Endodermal cell (in vitro differentiated cells): ENCODE measurements around the gene ZCWPW1. TPM values are rescaled to one million over a fixed set of nuclear protein-coding genes. Genes with fewer than 3 reads are reported as not detected.

Experiments
- DNase-seq: peaks from one replicate; pipeline ENCODE4 v3.0.0-alpha.2; 2017
- H3K27ac ChIP-seq: 2 replicates; pipeline ENCODE4 v1.5.1; 2013; ENCODE audit warnings: mild to moderate bottlenecking, low read depth, low read length, moderate library complexity
- H3K27me3 ChIP-seq: 2 replicates; pipeline ENCODE4 v1.6.1; 2013; ENCODE audit warnings: mild to moderate bottlenecking, low read length, moderate library complexity; ENCODE audit not compliant: insufficient read depth, control insufficient read depth, poor library complexity, severe bottlenecking
- H3K36me3 ChIP-seq: 2 replicates; pipeline ENCODE4 v1.7.0; 2013; ENCODE audit warnings: mild to moderate bottlenecking, low read length, moderate library complexity; ENCODE audit not compliant: control insufficient read depth, insufficient read depth
- H3K4me1 ChIP-seq: one replicate; pipeline ENCODE4 v1.7.0; 2013; ENCODE audit warnings: low read length; ENCODE audit not compliant: control insufficient read depth, insufficient read depth
- H3K4me3 ChIP-seq: 2 replicates; pipeline ENCODE4 v1.5.1; 2013; ENCODE audit warnings: mild to moderate bottlenecking, low read length, moderate library complexity
- H3K9ac ChIP-seq: 2 replicates; pipeline ENCODE4 v1.6.1; 2013; ENCODE audit warnings: mild to moderate bottlenecking, low read length, moderate library complexity; ENCODE audit not compliant: poor library complexity, severe bottlenecking; ENCODE audit errors: extremely low read depth
- H3K9me3 ChIP-seq: 2 replicates; pipeline ENCODE4 v1.6.1; 2013; ENCODE audit warnings: mild to moderate bottlenecking, low read length, moderate library complexity; ENCODE audit not compliant: control insufficient read depth
- H3K27ac Mint-ChIP-seq: 2 replicates; pipeline ENCODE4 v1.8.0; 2020; ENCODE audit warnings: mixed read lengths
- H3K27me3 Mint-ChIP-seq: 2 replicates; pipeline ENCODE4 v1.8.0; 2021; ENCODE audit warnings: mild to moderate bottlenecking, mixed read lengths; ENCODE audit not compliant: insufficient read depth
- H3K36me3 Mint-ChIP-seq: 2 replicates; pipeline ENCODE4 v1.8.0; 2020; ENCODE audit warnings: low read depth, mixed read lengths
- H3K4me1 Mint-ChIP-seq: 2 replicates; pipeline ENCODE4 v1.8.0; 2020; ENCODE audit warnings: mixed read lengths
- H3K4me3 Mint-ChIP-seq: 2 replicates; pipeline ENCODE4 v1.8.0; 2020; ENCODE audit warnings: mild to moderate bottlenecking, moderate library complexity, mixed read lengths
- H3K9me3 Mint-ChIP-seq: 2 replicates; pipeline ENCODE4 v1.8.0; 2020; ENCODE audit warnings: mild to moderate bottlenecking, mixed read lengths
- CTCF ChIP-seq: fragments of 200-600 bp; sonication (generic); conservative IDR thresholded peaks from 2 replicates; pipeline ENCODE4 v1.5.0; 2021; ENCODE audit warnings: antibody characterized with exemption, mild to moderate bottlenecking
- WGBS, 2 experiments: methylation state at CpG; one replicate each; pipeline versions ENCODE4 v1.1.5 to v1.1.7; 2013; ENCODE audit warnings: missing lambda C conversion rate in 2 of 2, mixed read lengths in 1 of 2; ENCODE audit not compliant: insufficient coverage in 1 of 2, insufficient read length in 1 of 2; 5-methylcytosine and 5-hydroxymethylcytosine counted together
- total RNA-seq, 2 donors: library from RNA; stranded (reverse); fragmentation: NEBNext Ultra II Directional in 1 of 2; extraction: Animal tissue kit (Norgen Biotek cat#: 25700) in 1 of 2; gene quantifications; 2 replicates in 1 of 2; 3 replicates in 1 of 2; pipeline ENCODE4 v1.2.1, GENCODE V29; 2021

Gene ZCWPW1
- total RNA-seq, 2 donors from 2014 or later: 1.9 to 2.3 TPM

GRCh38 chr7:100433276-100433591 lies 4.7 kb upstream of the ZCWPW1 start:
- no peak for DNase-seq
- Mint-ChIP-seq H3K27me3 (peaks cover 1% of the 10 kb centered on the region), H3K36me3 (peaks cover 39% of the 10 kb centered on the region), H3K9me3 (no peaks in the 10 kb centered on the region), H3K4me3 (peak overlapping the region; percentile 89), H3K27ac (peak overlapping the region; percentile 91), H3K4me1 (peaks cover 43% of the 10 kb centered on the region)
- peaks cover 24% of the 10 kb centered on the region for H3K4me1 ChIP-seq
- H3K9ac ChIP-seq: no peak overlapping the region
- no peaks in the 10 kb centered on the region for H3K9me3 ChIP-seq
- no peak overlapping the region for H3K27ac ChIP-seq
- WGBS, 2 experiments: 87 to 100% methylated on average over 1 to 4 of the region's 4 CpGs
- no peak for TF ChIP-seq CTCF
- H3K4me3 ChIP-seq: peak overlapping the region; percentile 97
- peaks cover 51% of the 10 kb centered on the region for H3K36me3 ChIP-seq
- no peaks in the 10 kb centered on the region for H3K27me3 ChIP-seq

GRCh38 chr7:100432621-100433275 lies 4.2 kb upstream of the ZCWPW1 start:
- Mint-ChIP-seq H3K36me3 (peaks cover 38% of the 10 kb centered on the region), H3K9me3 (peaks cover 5% of the 10 kb centered on the region), H3K4me1 (peaks cover 43% of the 10 kb centered on the region), H3K27me3 (peaks cover 6% of the 10 kb centered on the region), H3K4me3 (peak overlapping the region; percentile 89), H3K27ac (peak overlapping the region; percentile 93)
- no peak for TF ChIP-seq CTCF
- Histone ChIP-seq H3K4me3 (peak overlapping the region; percentile 97), H3K27me3 (no peaks in the 10 kb centered on the region), H3K4me1 (peaks cover 24% of the 10 kb centered on the region), H3K9ac (peak overlapping the region; percentile 94), H3K9me3 (no peaks in the 10 kb centered on the region), H3K36me3 (peaks cover 50% of the 10 kb centered on the region), H3K27ac (peak overlapping the region; percentile 57)
- 95% methylated on average over 13 to 21 of the region's 21 CpGs for WGBS, 2 experiments
- DNase-seq: no peak

GRCh38 chr7:100432053-100432452 lies 3.5 kb upstream of the ZCWPW1 start:
- Mint-ChIP-seq H3K27me3 (peaks cover 12% of the 10 kb centered on the region), H3K9me3 (peaks cover 7% of the 10 kb centered on the region), H3K36me3 (peaks cover 38% of the 10 kb centered on the region), H3K4me3 (peak overlapping the region; percentile 89), H3K4me1 (peaks cover 43% of the 10 kb centered on the region), H3K27ac (peak overlapping the region; percentile 93)
- 72 to 85% methylated on average over 4 of the region's 4 CpGs for WGBS, 2 experiments
- Histone ChIP-seq H3K27ac (peak overlapping the region; percentile 57), H3K27me3 (no peaks in the 10 kb centered on the region), H3K36me3 (peaks cover 43% of the 10 kb centered on the region), H3K9me3 (no peaks in the 10 kb centered on the region), H3K4me3 (peak overlapping the region; percentile 97), H3K9ac (peak overlapping the region; percentile 94), H3K4me1 (peaks cover 24% of the 10 kb centered on the region)
- no peak for DNase-seq
- no peak for TF ChIP-seq CTCF
